ENCODE data around the gene AKIRIN1. TPM values are rescaled to one million over a fixed set of nuclear protein-coding genes. Genes with fewer than 3 reads are reported as not detected.

Gene AKIRIN1
- total RNA-seq, 3 donors from 2014 or later (not counting 1 experiment from before 2014, with no cell fraction given) = 70.4 to 80.7 (median 73.2) TPM

DNA sequence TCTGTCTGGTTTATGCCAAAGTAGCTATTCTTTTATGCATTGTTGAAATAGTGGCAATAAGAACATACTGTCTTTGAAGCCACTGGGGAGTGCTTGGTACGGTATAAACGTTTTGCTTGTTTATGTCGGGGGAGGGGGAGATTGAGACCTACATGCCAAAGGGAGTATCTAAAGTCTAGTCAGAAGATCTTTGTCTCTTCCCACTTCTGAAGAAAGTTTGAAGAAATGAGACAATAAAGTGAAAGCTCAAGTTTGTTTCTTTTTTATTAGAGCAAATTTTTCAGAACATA lies 6.8 kb downstream of the AKIRIN1 start:
- Histone ChIP-seq H3K4me3 (ENCODE audit: low read length) (no peak overlapping the region), H3K9me3 (ENCODE audit: control insufficient read depth, insufficient read depth, low read length) (no peaks in the 10 kb centered on the region), H3K4me1 (ENCODE audit: control insufficient read depth, insufficient read depth, low read length) (peaks cover 22% of the 10 kb centered on the region), H3K36me3 (ENCODE audit: control insufficient read depth, insufficient read depth, low read length) (peaks cover 34% of the 10 kb centered on the region), H3K27ac (ENCODE audit: low read length) (no peak overlapping the region), H3K27me3 (ENCODE audit: control insufficient read depth, insufficient read depth, low read length) (no peaks in the 10 kb centered on the region)
- Mint-ChIP-seq H3K36me3 (peaks cover 19% of the 10 kb centered on the region), H3K9me3 (no peaks in the 10 kb centered on the region), H3K27ac (peak overlapping the region; percentile 65 to 79), H3K4me3 (no peak overlapping the region), H3K4me1 (peaks cover 40 to 47% of the 10 kb centered on the region in 2 donors), H3K27me3 (ENCODE audit: low read depth in 2 of 2) (no peaks in the 10 kb centered on the region)
- ATAC-seq (no peak), DNase-seq (peak in 1 of 2 donors; percentile 27)
- TF ChIP-seq, protein P1, sequence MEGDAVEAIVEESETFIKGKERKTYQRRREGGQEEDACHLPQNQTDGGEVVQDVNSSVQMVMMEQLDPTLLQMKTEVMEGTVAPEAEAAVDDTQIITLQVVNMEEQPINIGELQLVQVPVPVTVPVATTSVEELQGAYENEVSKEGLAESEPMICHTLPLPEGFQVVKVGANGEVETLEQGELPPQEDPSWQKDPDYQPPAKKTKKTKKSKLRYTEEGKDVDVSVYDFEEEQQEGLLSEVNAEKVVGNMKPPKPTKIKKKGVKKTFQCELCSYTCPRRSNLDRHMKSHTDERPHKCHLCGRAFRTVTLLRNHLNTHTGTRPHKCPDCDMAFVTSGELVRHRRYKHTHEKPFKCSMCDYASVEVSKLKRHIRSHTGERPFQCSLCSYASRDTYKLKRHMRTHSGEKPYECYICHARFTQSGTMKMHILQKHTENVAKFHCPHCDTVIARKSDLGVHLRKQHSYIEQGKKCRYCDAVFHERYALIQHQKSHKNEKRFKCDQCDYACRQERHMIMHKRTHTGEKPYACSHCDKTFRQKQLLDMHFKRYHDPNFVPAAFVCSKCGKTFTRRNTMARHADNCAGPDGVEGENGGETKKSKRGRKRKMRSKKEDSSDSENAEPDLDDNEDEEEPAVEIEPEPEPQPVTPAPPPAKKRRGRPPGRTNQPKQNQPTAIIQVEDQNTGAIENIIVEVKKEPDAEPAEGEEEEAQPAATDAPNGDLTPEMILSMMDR (IDR thresholded peaks at IDR 0.05) = no peak
- intact Hi-C loops (cut with micrococcal nuclease) = no loop called here
- WGBS (ENCODE audit: insufficient coverage) = 65% methylated on average over 3 of the region's 3 CpGs

DNA sequence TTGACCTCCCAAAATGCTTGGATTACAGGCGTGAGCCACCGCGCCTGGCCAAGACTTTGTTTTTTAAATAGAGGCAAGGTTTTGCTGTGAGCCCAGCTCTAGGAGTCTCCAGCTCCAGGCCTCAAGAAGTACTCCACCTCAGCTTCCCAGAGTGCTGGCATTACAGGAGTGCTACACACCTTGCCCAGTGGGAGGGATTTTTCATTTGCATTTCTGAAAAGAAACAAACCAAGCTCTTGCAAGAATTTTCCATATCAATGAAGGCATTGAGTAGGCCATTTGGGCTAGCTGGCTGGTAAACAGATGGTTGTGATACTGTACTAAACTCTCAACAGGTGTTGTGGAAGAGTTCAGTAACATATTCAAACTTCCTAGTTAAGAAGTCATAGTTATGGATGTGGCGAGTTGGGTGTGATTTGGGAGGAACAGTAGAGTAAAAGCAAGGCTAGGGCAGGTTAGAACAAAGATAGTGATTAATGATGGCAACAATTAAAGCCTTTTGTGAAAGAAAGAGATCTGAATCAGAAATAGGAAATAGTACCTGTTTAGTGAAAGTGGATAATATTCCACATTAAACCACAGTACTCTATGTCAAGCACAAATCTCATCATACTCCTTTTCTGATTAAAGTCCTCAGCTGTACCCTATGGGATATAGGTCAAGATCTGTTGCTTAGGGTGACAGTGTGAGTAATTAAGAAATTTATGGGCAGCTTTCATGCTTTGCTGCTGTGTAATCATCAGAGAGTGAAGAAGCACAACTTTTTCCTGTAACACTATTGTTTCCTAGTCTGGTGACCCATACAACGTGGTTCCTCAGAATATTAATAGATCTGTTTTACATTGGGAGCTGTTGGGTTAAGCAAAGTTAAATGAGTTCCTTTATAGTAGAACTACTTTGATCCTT lies 10.7 kb downstream of the AKIRIN1 start:
- intact Hi-C loops (cut with micrococcal nuclease) = no loop called here
- Histone ChIP-seq H3K27me3 (ENCODE audit: control insufficient read depth, insufficient read depth, low read length) (no peaks in the 10 kb centered on the region), H3K9me3 (ENCODE audit: control insufficient read depth, insufficient read depth, low read length) (no peaks in the 10 kb centered on the region), H3K4me3 (ENCODE audit: low read length) (no peak overlapping the region), H3K36me3 (ENCODE audit: control insufficient read depth, insufficient read depth, low read length) (peaks cover 69% of the 10 kb centered on the region), H3K27ac (ENCODE audit: low read length) (no peak overlapping the region), H3K4me1 (ENCODE audit: control insufficient read depth, insufficient read depth, low read length) (peaks cover 3% of the 10 kb centered on the region)
- no peak for ATAC-seq
- Mint-ChIP-seq H3K27ac (peak overlapping the region in 1 of 2 donors; percentile 59), H3K36me3 (peaks cover 44% of the 10 kb centered on the region), H3K27me3 (ENCODE audit: low read depth in 2 of 2) (no peaks in the 10 kb centered on the region), H3K4me3 (no peak overlapping the region), H3K4me1 (peaks cover 21 to 30% of the 10 kb centered on the region in 2 donors), H3K9me3 (no peaks in the 10 kb centered on the region)
- WGBS (ENCODE audit: insufficient coverage) = 94% methylated on average over 5 of the region's 5 CpGs
- TF ChIP-seq, protein P1 (IDR thresholded peaks at IDR 0.05) = no peak
- no peak for DNase-seq

DNA sequence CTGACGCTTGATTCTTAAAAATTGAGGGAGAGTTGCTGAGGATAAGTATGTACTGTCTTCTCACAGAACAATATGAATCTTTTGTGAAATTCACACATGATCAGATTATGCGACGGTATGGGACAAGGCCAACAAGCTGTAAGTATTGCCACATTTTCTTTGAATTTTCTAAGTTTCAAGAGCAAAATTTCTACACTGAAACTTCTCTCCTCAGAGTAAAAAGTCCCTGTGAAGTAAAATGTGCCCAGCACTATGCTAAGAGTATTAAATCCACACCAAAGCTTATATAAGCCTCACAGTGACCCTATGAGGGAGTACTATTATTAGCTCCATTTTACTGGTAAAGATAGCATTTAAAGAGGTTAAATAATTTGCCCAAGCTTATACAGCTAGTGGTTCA lies 12.2 kb downstream of the AKIRIN1 start:
- no peak for ATAC-seq
- Histone ChIP-seq H3K27ac (ENCODE audit: low read length) (no peak overlapping the region), H3K36me3 (ENCODE audit: control insufficient read depth, insufficient read depth, low read length) (peaks cover 81% of the 10 kb centered on the region), H3K4me3 (ENCODE audit: low read length) (no peak overlapping the region), H3K4me1 (ENCODE audit: control insufficient read depth, insufficient read depth, low read length) (no peaks in the 10 kb centered on the region), H3K9me3 (ENCODE audit: control insufficient read depth, insufficient read depth, low read length) (no peaks in the 10 kb centered on the region), H3K27me3 (ENCODE audit: control insufficient read depth, insufficient read depth, low read length) (no peaks in the 10 kb centered on the region)
- TF ChIP-seq, protein P1 (IDR thresholded peaks at IDR 0.05) = no peak
- intact Hi-C loops (cut with micrococcal nuclease) = no loop called here
- no peak overlapping the region for H3K4me3 Mint-ChIP-seq
- no peaks in the 10 kb centered on the region for H3K9me3 Mint-ChIP-seq
- peaks cover 7 to 17% of the 10 kb centered on the region in 2 donors for H3K4me1 Mint-ChIP-seq
- peaks cover 44% of the 10 kb centered on the region for H3K36me3 Mint-ChIP-seq
- WGBS (ENCODE audit: insufficient coverage) = 84% methylated on average over 3 of the region's 3 CpGs
- H3K27ac Mint-ChIP-seq = peak overlapping the region in 1 of 2 donors; percentile 44
- H3K27me3 Mint-ChIP-seq (ENCODE audit: low read depth in 2 of 2) = no peaks in the 10 kb centered on the region
- DNase-seq = no peak

Measured in natural killer cell (primary cell).